NCI-H526 treated with DMSO at 0.1 percent for 48 hours (cell line): ENCODE data around the gene OR10H5.
A peak's percentile ranks its signal among the peaks of the same experiment; 100 is the strongest.
"Not testable (repeated sequence)": the region's sequence is repeated elsewhere in the genome, so short reads cannot be mapped to it uniquely, and the experiment has no call there.

ENCODE experiments used
- DNase-seq: peaks from one replicate; lab custom pipeline; 2025; lab: John Stamatoyannopoulos, UW

The OR10H5 gene

GRCh38 chr19:15787611-15788155, at the start of gene OR10H5:
Gene OR10H5 (plus strand): TSS chr19:15787661. CDS start chr19:15794049, 6,388 bp downstream.
- DNase-seq: no peak

GRCh38 chr19:15737722-15738121, 49.7 kb upstream of the OR10H5 start, which contains the start of gene OR10H3:
Gene OR10H3 (plus strand): TSS chr19:15737985. CDS start chr19:15741393, 3,408 bp downstream.
- no peak for DNase-seq

GRCh38 chr19:15740785-15741184, 46.7 kb upstream of the OR10H5 start:
- no peak for DNase-seq

GRCh38 chr19:15748239-15748638, 39.2 kb upstream of the OR10H5 start:
- DNase-seq: no peak

GRCh38 chr19:15758379-15758778, 29.1 kb upstream of the OR10H5 start:
- no peak for DNase-seq

GRCh38 chr19:15759962-15760565, 27.4 kb upstream of the OR10H5 start:
- DNase-seq: no peak

- DNase-seq: no peak
Measured at GRCh38 chr19:15769586-15769985, 17.9 kb upstream of the OR10H5 start.

GRCh38 chr19:15774159-15774558, 13.3 kb upstream of the OR10H5 start:
- not testable (repeated sequence) for DNase-seq

- DNase-seq: no peak
Measured at GRCh38 chr19:15775249-15775648, 12.2 kb upstream of the OR10H5 start.

GRCh38 chr19:15776264-15776663, 11.2 kb upstream of the OR10H5 start:
- no peak for DNase-seq

- DNase-seq: no peak
Measured at GRCh38 chr19:15776991-15777970, 10.2 kb upstream of the OR10H5 start.

GRCh38 chr19:15779756-15780476, 7.5 kb upstream of the OR10H5 start:
- no peak for DNase-seq

GRCh38 chr19:15780610-15781418, 6.6 kb upstream of the OR10H5 start:
- no peak for DNase-seq

GRCh38 chr19:15781661-15782060, 5.8 kb upstream of the OR10H5 start:
- no peak for DNase-seq

- no peak for DNase-seq
Measured at GRCh38 chr19:15782211-15782610, 5.2 kb upstream of the OR10H5 start.

GRCh38 chr19:15782896-15783295, 4.6 kb upstream of the OR10H5 start:
- DNase-seq: not testable (repeated sequence)

GRCh38 chr19:15788594-15789270, 1.3 kb downstream of the OR10H5 start:
- DNase-seq: no peak

- no peak for DNase-seq
Measured at GRCh38 chr19:15790096-15790495, 2.6 kb downstream of the OR10H5 start.

- DNase-seq: not testable (repeated sequence)
Measured at GRCh38 chr19:15794279-15794678, 6.8 kb downstream of the OR10H5 start.

- peak; percentile 10 for DNase-seq
Measured at GRCh38 chr19:15810335-15810734, 22.9 kb downstream of the OR10H5 start.

- DNase-seq: no peak
Measured at GRCh38 chr19:15811476-15811875, 24.0 kb downstream of the OR10H5 start.
